Measurements from ENCODE around the gene FAM120B. TPM values are rescaled to one million over a fixed set of nuclear protein-coding genes. Genes with fewer than 3 reads are reported as not detected.

The FAM120B gene
- total RNA-seq, 4 donors from 2014 or later: 25.0 to 32.8 (median 27.5) TPM

DNA sequence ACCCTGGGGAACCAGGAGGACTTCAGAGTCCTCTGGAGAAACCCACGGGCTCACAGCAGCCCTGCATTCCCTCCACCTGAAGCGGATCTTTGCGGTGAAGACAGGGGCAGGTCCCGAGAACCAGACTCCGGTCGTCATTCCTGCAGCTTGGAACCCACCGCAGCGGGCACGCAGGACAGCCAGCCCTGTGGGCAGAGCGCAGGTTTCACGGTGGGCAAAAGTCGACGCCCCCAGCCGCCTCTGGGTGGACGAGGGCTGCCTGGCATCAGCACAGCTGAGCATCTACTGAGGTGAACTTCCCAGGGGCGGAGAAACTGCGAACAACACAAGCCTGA, 128.2 kb downstream of the FAM120B start:
- TF ChIP-seq, protein P1, sequence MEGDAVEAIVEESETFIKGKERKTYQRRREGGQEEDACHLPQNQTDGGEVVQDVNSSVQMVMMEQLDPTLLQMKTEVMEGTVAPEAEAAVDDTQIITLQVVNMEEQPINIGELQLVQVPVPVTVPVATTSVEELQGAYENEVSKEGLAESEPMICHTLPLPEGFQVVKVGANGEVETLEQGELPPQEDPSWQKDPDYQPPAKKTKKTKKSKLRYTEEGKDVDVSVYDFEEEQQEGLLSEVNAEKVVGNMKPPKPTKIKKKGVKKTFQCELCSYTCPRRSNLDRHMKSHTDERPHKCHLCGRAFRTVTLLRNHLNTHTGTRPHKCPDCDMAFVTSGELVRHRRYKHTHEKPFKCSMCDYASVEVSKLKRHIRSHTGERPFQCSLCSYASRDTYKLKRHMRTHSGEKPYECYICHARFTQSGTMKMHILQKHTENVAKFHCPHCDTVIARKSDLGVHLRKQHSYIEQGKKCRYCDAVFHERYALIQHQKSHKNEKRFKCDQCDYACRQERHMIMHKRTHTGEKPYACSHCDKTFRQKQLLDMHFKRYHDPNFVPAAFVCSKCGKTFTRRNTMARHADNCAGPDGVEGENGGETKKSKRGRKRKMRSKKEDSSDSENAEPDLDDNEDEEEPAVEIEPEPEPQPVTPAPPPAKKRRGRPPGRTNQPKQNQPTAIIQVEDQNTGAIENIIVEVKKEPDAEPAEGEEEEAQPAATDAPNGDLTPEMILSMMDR (IDR thresholded peaks at IDR 0.05; ENCODE audit: low read depth): no peak

GRCh38 chr6:170435766-170436165, 129.2 kb downstream of the FAM120B start:
- TF ChIP-seq, protein P1 (IDR thresholded peaks at IDR 0.05; ENCODE audit: low read depth): no peak

DNA sequence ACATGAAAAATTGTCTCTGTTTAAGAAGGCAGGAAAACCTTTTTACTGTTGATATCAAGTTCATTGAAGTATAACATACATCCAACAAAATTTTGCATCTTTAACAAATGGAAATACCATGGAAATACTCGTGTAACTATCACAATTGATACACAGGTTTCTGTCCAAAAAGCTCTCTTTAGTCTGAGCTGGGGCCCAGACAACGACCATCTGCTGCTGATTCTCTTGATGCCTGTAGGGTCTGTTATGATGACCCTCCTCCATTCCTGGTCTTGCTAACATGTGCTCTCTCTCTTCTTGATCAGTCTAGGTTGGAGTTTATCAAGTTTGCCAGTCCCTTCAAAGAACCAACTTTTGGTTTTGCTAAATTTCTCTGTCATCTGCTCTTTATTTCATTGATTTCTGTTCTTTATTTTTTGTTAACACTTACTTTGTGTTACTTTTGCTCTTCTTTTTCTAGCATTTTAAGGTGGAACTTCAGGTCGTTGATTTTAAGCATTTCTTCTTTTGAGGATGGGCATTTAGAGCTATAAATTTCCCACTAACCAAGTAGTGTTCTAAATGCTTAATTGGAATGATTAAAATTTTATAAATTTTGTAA, 129.8 kb downstream of the FAM120B start:
- TF ChIP-seq, protein P1 (IDR thresholded peaks at IDR 0.05; ENCODE audit: low read depth): no peak

DNA sequence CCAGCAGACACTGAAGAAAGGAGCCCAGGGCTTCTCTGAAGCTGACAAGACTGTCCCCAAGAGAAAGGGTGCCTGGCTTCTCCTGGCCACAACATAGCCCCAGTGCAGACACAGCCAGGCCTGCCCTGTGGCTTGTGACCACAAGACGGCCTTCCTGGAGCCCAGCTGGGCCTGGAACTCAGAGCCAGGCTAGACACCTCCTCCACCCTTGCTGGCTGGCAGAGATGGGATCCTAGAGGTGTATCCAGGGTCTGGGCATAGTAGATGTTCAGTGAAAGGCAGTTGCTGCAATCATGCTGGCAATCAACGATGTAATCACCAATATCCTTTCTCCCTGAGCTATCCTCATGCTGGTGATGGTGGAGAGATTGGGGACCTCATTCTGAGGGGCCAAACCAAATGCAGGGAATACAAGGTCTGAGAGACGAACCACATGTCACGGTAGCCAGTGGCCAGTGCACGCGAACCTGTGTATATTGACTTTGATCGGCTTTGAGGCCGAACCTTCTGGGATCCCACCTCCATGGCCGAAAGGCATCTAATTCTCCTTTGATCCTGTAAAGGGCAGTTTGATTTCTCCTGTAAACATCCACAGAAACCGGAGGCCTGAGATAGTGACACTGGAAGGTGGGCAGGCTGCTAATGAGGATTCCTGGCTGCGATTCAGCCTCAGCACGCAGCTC, 131.3 kb downstream of the FAM120B start:
- TF ChIP-seq, protein P1 (IDR thresholded peaks at IDR 0.05; ENCODE audit: low read depth): no peak

DNA sequence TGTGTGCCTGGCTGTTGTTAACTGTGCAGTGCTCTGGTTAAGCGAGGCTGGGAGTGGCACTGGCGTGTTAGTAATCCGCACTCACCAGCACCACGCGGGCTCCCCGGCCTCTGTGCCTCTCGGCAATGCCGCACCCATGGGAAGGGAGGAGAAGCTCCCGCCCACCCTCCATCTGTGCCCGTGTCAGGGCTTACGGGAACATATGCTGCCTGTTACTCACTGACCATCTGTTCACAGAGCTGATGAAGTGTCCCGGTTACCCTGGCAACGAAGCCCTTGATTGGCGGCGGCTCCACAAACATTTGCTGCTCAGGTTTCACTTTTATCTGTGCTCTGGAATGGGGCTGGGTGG, 131.8 kb downstream of the FAM120B start:
- TF ChIP-seq, protein P1 (IDR thresholded peaks at IDR 0.05; ENCODE audit: low read depth): no peak

GRCh38 chr6:170438861-170439260, 132.3 kb downstream of the FAM120B start:
- TF ChIP-seq, protein P1 (IDR thresholded peaks at IDR 0.05; ENCODE audit: low read depth): no peak

DNA sequence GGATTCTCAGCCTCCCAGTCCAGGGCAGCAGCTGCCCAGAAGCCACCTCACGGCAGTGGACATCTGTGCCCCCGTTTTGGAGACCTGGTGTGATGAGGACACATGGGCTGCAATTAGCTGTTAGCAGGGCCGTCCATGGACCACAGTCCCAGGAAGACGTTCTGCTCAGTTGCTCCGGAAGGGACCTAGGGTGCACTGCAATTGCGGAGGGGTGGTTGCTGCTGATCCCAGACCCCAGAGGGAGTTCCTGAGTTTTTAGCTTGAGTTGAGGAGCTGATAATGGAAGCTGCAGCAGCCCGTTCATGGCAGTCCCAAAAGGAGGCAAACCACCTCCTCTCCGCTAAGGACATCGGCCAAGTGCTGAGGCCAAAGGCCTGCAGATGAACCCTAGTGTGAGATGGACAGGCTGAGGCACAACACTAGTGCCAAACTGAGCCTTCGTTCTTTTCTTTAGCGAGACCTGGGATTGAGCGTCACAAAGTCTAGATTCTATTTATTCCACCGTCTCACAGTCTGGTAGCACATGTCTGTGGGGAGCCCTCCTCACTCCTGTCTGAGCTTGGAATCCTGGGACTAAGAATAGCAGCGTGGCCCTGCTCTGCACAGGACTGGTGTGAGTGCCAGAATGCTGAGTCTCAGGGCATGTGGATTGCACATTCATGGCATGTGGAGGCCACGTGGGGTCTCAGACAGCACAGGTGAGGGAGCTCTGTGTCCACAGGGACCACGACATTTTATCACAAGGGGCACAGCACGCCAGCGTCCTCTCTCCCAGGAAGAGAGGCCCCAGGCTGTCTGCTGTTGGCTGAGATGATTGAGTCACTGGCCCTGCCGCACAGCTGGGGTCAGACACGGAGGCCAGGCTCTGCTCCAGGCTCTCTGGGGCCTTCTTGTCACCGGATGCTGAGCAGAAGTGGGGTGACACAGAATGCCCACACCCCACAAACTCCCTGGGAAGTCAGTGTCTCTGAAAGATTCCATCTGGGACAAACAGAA, 133.1 kb downstream of the FAM120B start:
- TF ChIP-seq, protein P1 (IDR thresholded peaks at IDR 0.05; ENCODE audit: low read depth): no peak

All from subcutaneous adipose tissue (tissue), 4 donors.